K562 (cell line): ENCODE results near the gene CDCP2. TPM values are rescaled to one million over a fixed set of nuclear protein-coding genes. Genes with fewer than 3 reads are reported as not detected.
A peak's percentile ranks its signal among the peaks of the same experiment; 100 is the strongest.

Source experiments
- ATAC-seq: fragments of 200-7000 bp; cut with Tn5 transposase; 3 replicates; pipeline ENCODE4 v1.9.1; 2020; ENCODE audit warnings: moderate library complexity
- BruUV-seq: library from RNA; stranded (reverse); fragments of 400-500 nt; replicated peaks from 2 replicates; lab custom pipeline; 2021; lab: Mats Ljungman, UMichigan
- CTCF ChIA-PET: fragments of 300-600 bp; formaldehyde crosslinking; extraction: SDS; loops from one replicate; lab custom pipeline; 2021; ENCODE audit warnings: low intra/inter-chr PET ratio; lab: Yijun Ruan, JAX
- POLR2A ChIA-PET: fragments of 300-600, 350-650 bp; sonication (Branson Sonifier 250); formaldehyde crosslinking; extraction: SDS; loops from one replicate; lab custom pipeline; 2021; ENCODE audit warnings: antibody characterized with exemption, inconsistent platforms; lab: Yijun Ruan, JAX
- DNase-seq, 4 experiments: peaks; one replicate each; pipeline versions ENCODE4 v3.0.0 to v3.0.0-alpha.2; 2011 to 2018; ENCODE audit warnings: low spot score in 3 of 4, mixed read lengths in 3 of 4; ENCODE audit errors: extremely low read depth in 1 of 4
- FAIRE-seq: peaks from 2 replicates; lab custom pipeline; 2011; peaks lifted over from hg19 to GRCh38; lab: Jason Lieb, UNC
- H2AFZ ChIP-seq: 2 replicates; pipeline ENCODE4 v1.6.0; 2011; ENCODE audit warnings: low read depth, low read length, control low read depth, inconsistent platforms
- H3K27ac ChIP-seq: fragments of 200-600 bp; 3 replicates; pipeline ENCODE4 v1.8.0; 2011; ENCODE audit warnings: low read depth, mild to moderate bottlenecking, control low read depth, inconsistent platforms, low read length, moderate library complexity, mixed read lengths; ENCODE audit errors: extremely low read depth
- H3K27me3 ChIP-seq, 2 experiments: fragments of 300-600 bp in 1 of 2; 2 replicates in 1 of 2; 3 replicates in 1 of 2; pipeline versions ENCODE4 v1.6.0 to v1.8.0; 2011; ENCODE audit warnings: inconsistent platforms in 2 of 2, low read length in 2 of 2, mild to moderate bottlenecking in 1 of 2, mixed read lengths in 1 of 2, moderate library complexity in 1 of 2; ENCODE audit not compliant: control insufficient read depth in 2 of 2, insufficient read depth in 2 of 2
- H3K36me3 ChIP-seq: fragments of 300-600 bp; 3 replicates; pipeline ENCODE4 v1.8.0; 2011; ENCODE audit warnings: mild to moderate bottlenecking, low read length, inconsistent platforms; ENCODE audit not compliant: control insufficient read depth, insufficient read depth
- H3K4me1 ChIP-seq, 2 experiments: fragments of 200-600 bp in 1 of 2; replicated peaks in 1 of 2; 2 replicates in 1 of 2; 3 replicates in 1 of 2; pipeline versions ENCODE4 v1.5.1 to v1.8.0; 2011; ENCODE audit warnings: inconsistent platforms in 2 of 2, low read length in 2 of 2, mild to moderate bottlenecking in 1 of 2, mixed read lengths in 1 of 2, moderate library complexity in 1 of 2; ENCODE audit not compliant: control insufficient read depth in 2 of 2, insufficient read depth in 2 of 2
- H3K4me2 ChIP-seq: 2 replicates; pipeline ENCODE4 v1.6.1; 2011; ENCODE audit warnings: low read length, control low read depth, inconsistent platforms, mixed read lengths; ENCODE audit not compliant: insufficient read depth
- H3K4me3 ChIP-seq: fragments of 200-600 bp; sonication (generic), shearing (Covaris generic); 2 replicates; pipeline ENCODE4 v1.5.1; 2016; ENCODE audit warnings: control low read depth, inconsistent platforms
- H3K79me2 ChIP-seq: fragments of 200-600 bp; 3 replicates; pipeline ENCODE4 v1.8.0; 2011; ENCODE audit warnings: low read length, inconsistent platforms; ENCODE audit not compliant: control insufficient read depth, insufficient read depth
- H3K9ac ChIP-seq, 2 experiments: 2 replicates each; pipeline versions ENCODE4 v1.6.0 to v1.6.1; 2011; ENCODE audit warnings: low read depth in 2 of 2, low read length in 2 of 2, control low read depth in 1 of 2, inconsistent platforms in 1 of 2, mild to moderate bottlenecking in 1 of 2, mixed read lengths in 1 of 2; ENCODE audit not compliant: insufficient read depth in 1 of 2
- H3K9me1 ChIP-seq: one replicate; pipeline ENCODE4 v1.6.0; 2011; ENCODE audit warnings: inconsistent platforms, mild to moderate bottlenecking, low read length, moderate library complexity; ENCODE audit not compliant: control insufficient read depth, insufficient read depth
- H3K9me3 ChIP-seq: replicated peaks from 2 replicates; pipeline ENCODE4 v1.5.1; 2011; ENCODE audit warnings: low read depth, low read length, inconsistent platforms; ENCODE audit not compliant: control insufficient read depth, insufficient read depth
- H4K20me1 ChIP-seq: replicated peaks from 2 replicates; pipeline ENCODE4 v1.6.1; 2011; ENCODE audit warnings: low read length, inconsistent platforms, mixed read lengths; ENCODE audit not compliant: control insufficient read depth, insufficient read depth
- BCOR ChIP-seq: fragments of 450-650 bp; IDR thresholded peaks from 2 replicates; pipeline ENCODE4 v1.6.1; 2016
- BRD4 ChIP-seq: fragments of 200-600 bp; sonication (generic); IDR thresholded peaks from 2 replicates; pipeline ENCODE4 v1.6.1; 2017; ENCODE audit warnings: inconsistent platforms
- C11orf30 ChIP-seq: fragments of 450-650 bp; IDR thresholded peaks from 2 replicates; pipeline ENCODE4 v1.6.1; 2016; ENCODE audit warnings: low read depth, mild to moderate bottlenecking
- CEBPG ChIP-seq, 3 experiments: fragments of 200-800 bp in 1 of 3; sonication (Bioruptor generic) in 1 of 3; sonication (generic) in 1 of 3; formaldehyde crosslinking in 1 of 3; IDR thresholded peaks in 2 of 3; conservative IDR thresholded peaks in 1 of 3; 2 replicates each; pipeline versions ENCODE4 v1.6.1 to v1.8.0; 2016 to 2022; ENCODE audit warnings: missing compliant biosample characterization in 2 of 3, missing genetic modification characterization in 2 of 3, mild to moderate bottlenecking in 1 of 3, missing genetic modification reagents in 1 of 3
- GTF2B ChIP-seq: IDR thresholded peaks from 2 replicates; pipeline ENCODE4 v1.6.1; 2011; ENCODE audit not compliant: insufficient read length; ENCODE audit errors: extremely low read depth
- HSF4 ChIP-seq: fragments of 250-450 bp; sonication (Bioruptor Pico); IDR thresholded peaks from 2 replicates; pipeline ENCODE4 v2.1.2; 2022; ENCODE audit warnings: mild to moderate bottlenecking, moderate library complexity, borderline replicate concordance
- JUN ChIP-seq, 2 experiments: sonication (generic) in 1 of 2; formaldehyde crosslinking in 1 of 2; IDR thresholded peaks; 2 replicates each; pipeline versions ENCODE4 v1.6.1 to v1.8.0; 2012 to 2022; ENCODE audit warnings: borderline replicate concordance in 2 of 2, mild to moderate bottlenecking in 2 of 2, improper control_type of control experiment in 1 of 2, low read depth in 1 of 2, low read length in 1 of 2, missing genetic modification reagents in 1 of 2
- MAX ChIP-seq: sonication (generic); formaldehyde crosslinking; IDR thresholded peaks from 2 replicates; pipeline ENCODE4 v1.9.0; 2022; ENCODE audit warnings: mild to moderate bottlenecking, missing genetic modification reagents
- MLX ChIP-seq, 2 experiments: fragments of 450-650 bp in 1 of 2; sonication (generic) in 1 of 2; formaldehyde crosslinking; conservative IDR thresholded peaks; 2 replicates each; pipeline versions ENCODE4 v1.4.0 to v1.8.1; 2020 to 2022; ENCODE audit warnings: mild to moderate bottlenecking in 1 of 2, missing genetic modification reagents in 1 of 2
- PURB ChIP-seq: sonication (generic); formaldehyde crosslinking; IDR thresholded peaks from 2 replicates; pipeline ENCODE4 v1.9.0; 2021; ENCODE audit warnings: low read depth, mild to moderate bottlenecking, missing genetic modification reagents
- ZHX1 ChIP-seq: fragments of 150-350 bp; conservative IDR thresholded peaks from 2 replicates; pipeline ENCODE4 v1.6.1; 2014; ENCODE audit warnings: low read length
- ZNF586 ChIP-seq: fragments of 450-650 bp; formaldehyde crosslinking; conservative IDR thresholded peaks from 2 replicates; pipeline ENCODE4 v1.4.0; 2020; ENCODE audit warnings: mild to moderate bottlenecking, moderate library complexity
- ZNF695 ChIP-seq: fragments of 450-650 bp; formaldehyde crosslinking; IDR thresholded peaks from 2 replicates; pipeline ENCODE4 v1.4.0; 2020; ENCODE audit warnings: mild to moderate bottlenecking, moderate library complexity
- WGBS: fragments of 100-300 bp; shearing (Covaris generic); methylation state at CpG from one replicate; pipeline ENCODE4 v1.1.6; 2016; ENCODE audit warnings: low coverage, mixed read lengths; ENCODE audit not compliant: insufficient coverage; ENCODE audit errors: missing lambda C conversion rate; 5-methylcytosine and 5-hydroxymethylcytosine counted together
- in situ Hi-C: fragments of 300-500 bp; cut with MboI; formaldehyde crosslinking; loops from 4 replicates; pipeline ENCODE4 v1.15.0; 2018; ENCODE audit warnings: inconsistent platforms, mixed read lengths
- intact Hi-C: fragments of 100-400 bp; cut with micrococcal nuclease; formaldehyde crosslinking; loops from 2 replicates; pipeline ENCODE4 v1.14.2; 2022
- polyA plus RNA-seq, 8 experiments: library from polyadenylated mRNA; depleted of rRNA in 4 of 8; stranded (reverse) in 5 of 8; unstranded in 3 of 8; fragments of >200 nt; fragmentation: Nextera tagmentation in 2 of 8; fragmentation: Illumina TruSeq in 1 of 8; extraction: Ambion mirVana in 2 of 8; extraction: Trizol in 1 of 8; gene quantifications; 2 replicates each; pipeline versions ENCODE4 v1.2.1 to v1.2.3, GENCODE V29; 2011 to 2014; ENCODE audit warnings: inconsistent platforms in 1 of 8, missing spikeins in 1 of 8
- total RNA-seq, 7 experiments: library from RNA; depleted of rRNA in 6 of 7; stranded (reverse); fragments of >200 nt in 6 of 7; fragmentation: Illumina TruSeq in 2 of 7; extraction: Trizol in 2 of 7; gene quantifications; 2 replicates each; pipeline versions ENCODE4 v1.2.1 to v1.2.3, GENCODE V29; 2011 to 2021; ENCODE audit warnings: low replicate concordance in 1 of 7

CDCP2 gene
- total and polyA plus RNA-seq, 9 of the 15 experiments (the other 6 are each of a cell fraction or from before 2014, with no cell fraction given): not detected

- DNase-seq (no peak), FAIRE-seq (no peak), ATAC-seq (peak; percentile 28; the same call in 2 of the 3 replicates)
- in situ Hi-C loops: no loop called here
- Histone ChIP-seq H3K79me2 (no peaks in the 10 kb centered on the region), H3K4me3 (no peak overlapping the region), H3K4me1 (0 out of 5 replicates have a peak, but pooled peaks cover 0 to 4% of the 10 kb centered on the region in 2 experiments), H3K27me3 (no peaks in the 10 kb centered on the region), H3K9ac (peak overlapping the region in 1 of 2 experiments; percentile 12; a peak in 1 of 4 replicates), H4K20me1 (no peaks in the 10 kb centered on the region), H3K9me3 (no peaks in the 10 kb centered on the region), H3K36me3 (peaks cover 4% of the 10 kb centered on the region; the same call in 1 of the 3 replicates), H3K4me2 (no peak overlapping the region), H3K27ac (no peak overlapping the region), H3K9me1 (no peaks in the 10 kb centered on the region), H2AFZ (no peak overlapping the region)
- intact Hi-C loops: no loop called here
- BruUV-seq: no TSS peak
- CTCF ChIA-PET: no interaction called here
- POLR2A ChIA-PET: no interaction called here
- 88% methylated on average over 25 of the region's 25 CpGs for WGBS
- TF ChIP-seq MLX (CRISPR knock-in tag; conservative IDR thresholded peaks at IDR 0.05) (no peak), BRD4 (no peak), HSF4 (CRISPR knock-in tag) (no peak), JUN (IDR thresholded peaks at IDR 0.05; ENCODE audit: borderline replicate concordance, low read depth, low read length) (no peak), JUN (CRISPR knock-in tag; IDR thresholded peaks at IDR 0.05; ENCODE audit: borderline replicate concordance) (no peak), PURB (CRISPR knock-in tag) (no peak), C11orf30 (no peak), GTF2B (no peak), CEBPG (CRISPR knock-in tag; IDR thresholded peaks at IDR 0.05) (0 out of 2 replicates have a peak, but pooled peaks have one; percentile 12), CEBPG (tag; conservative IDR thresholded peaks at IDR 0.05 in 1 of 2, IDR thresholded peaks at IDR 0.05 in 1 of 2) (0 out of 4 replicates have a peak, but pooled peaks of 1 of the 2 experiments have one; percentile 47), ZHX1 (no peak), MAX (CRISPR knock-in tag) (no peak), ZNF586 (no peak), BCOR (no peak), ZNF695 (CRISPR knock-in tag) (no peak)
Observed at GRCh38 chr1:54096227-54096876, 56.4 kb downstream of the CDCP2 start.
